ENCODE measurements around the gene NLRC3.
"Not testable (repeated sequence)": the region's sequence is repeated elsewhere in the genome, so short reads cannot be mapped to it uniquely, and the experiment has no call there.

NLRC3 gene, protein sequence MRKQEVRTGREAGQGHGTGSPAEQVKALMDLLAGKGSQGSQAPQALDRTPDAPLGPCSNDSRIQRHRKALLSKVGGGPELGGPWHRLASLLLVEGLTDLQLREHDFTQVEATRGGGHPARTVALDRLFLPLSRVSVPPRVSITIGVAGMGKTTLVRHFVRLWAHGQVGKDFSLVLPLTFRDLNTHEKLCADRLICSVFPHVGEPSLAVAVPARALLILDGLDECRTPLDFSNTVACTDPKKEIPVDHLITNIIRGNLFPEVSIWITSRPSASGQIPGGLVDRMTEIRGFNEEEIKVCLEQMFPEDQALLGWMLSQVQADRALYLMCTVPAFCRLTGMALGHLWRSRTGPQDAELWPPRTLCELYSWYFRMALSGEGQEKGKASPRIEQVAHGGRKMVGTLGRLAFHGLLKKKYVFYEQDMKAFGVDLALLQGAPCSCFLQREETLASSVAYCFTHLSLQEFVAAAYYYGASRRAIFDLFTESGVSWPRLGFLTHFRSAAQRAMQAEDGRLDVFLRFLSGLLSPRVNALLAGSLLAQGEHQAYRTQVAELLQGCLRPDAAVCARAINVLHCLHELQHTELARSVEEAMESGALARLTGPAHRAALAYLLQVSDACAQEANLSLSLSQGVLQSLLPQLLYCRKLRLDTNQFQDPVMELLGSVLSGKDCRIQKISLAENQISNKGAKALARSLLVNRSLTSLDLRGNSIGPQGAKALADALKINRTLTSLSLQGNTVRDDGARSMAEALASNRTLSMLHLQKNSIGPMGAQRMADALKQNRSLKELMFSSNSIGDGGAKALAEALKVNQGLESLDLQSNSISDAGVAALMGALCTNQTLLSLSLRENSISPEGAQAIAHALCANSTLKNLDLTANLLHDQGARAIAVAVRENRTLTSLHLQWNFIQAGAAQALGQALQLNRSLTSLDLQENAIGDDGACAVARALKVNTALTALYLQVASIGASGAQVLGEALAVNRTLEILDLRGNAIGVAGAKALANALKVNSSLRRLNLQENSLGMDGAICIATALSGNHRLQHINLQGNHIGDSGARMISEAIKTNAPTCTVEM

GRCh38 chr16:3577302-3577752 is at the start of gene NLRC3:
NLRC3 (minus strand) TSS chr16:3577403; CDS start chr16:3565036, 12,367 bp downstream.
- DNase-seq, result no peak

DNA sequence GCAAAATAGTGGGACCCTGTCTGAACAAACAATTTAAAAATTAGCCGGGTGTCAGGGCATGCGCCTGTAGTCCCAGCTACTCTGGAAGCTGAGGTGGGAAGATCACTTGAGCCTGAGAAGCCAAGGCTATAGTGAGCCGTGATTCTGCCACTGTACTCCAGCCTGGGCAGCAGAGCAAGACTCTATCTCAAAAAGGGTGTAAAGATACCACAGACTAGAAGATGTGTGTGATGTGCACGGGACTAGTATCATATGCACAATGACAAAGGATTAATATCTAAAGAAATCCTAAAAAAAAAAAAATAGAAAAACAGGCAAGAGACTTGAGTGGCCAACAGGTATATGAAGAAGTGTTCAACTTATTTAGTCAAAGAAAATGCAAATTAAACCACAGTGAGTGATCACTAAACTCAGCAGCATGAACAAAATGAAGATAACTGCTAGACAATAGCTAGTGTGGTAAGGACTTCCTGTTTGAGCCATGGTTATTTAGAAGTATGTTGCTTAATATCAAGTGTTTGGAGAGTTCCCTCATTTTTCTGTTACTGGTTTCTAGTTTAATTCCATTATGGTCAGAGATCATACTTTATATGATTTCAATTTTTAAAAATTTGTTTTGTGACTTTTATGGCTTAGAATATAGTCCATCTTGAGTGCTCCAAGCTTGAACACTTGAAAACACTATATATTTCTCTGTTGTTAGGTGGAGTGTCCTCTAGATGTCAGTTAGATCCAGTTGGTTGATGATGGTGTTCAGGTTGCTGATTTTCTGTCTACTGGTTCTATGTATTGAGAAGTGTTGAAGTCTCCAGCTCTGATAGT is 48.9 kb upstream of the NLRC3 start:
- no peak for DNase-seq

DNA sequence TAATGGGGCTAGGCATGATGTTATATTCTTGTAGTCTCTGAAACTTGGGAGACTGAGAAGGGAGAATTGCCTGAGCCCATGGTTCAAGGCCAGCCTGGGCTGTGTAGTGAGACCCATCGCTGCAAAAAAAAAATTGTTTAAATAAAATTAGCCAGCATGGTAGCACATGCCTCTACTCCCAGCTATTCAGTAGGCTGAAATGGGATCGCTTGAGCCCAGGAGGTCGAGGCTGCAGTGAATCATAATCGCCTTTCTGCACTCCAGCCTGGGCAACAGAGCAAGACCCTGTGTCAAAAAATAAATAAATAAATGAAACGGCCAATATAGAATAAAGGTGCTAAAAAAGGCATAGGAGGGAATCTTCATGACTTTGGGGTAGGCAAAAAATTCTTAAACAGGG is 48.1 kb upstream of the NLRC3 start:
- DNase-seq, result no peak

DNA sequence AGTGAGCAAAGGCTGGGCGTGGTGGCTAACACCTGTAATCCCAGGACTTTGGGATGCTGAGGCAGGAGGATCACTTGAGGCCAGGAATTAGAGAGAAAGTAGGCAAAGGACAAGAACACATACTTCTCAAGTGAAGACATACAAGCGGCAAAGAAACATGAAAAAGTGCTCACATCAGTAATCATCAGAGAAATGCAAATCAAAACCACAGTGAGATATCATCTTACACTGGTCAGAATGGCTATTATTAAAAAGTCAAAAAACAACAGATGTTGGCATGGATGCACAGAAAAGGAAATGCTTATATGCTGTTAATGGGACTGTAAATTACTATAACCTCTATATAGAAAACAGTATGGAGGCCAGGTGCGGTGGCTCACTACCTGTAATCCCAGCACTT is 46.4 kb upstream of the NLRC3 start:
- no peak for DNase-seq

GRCh38 chr16:3618769-3619141 is 41.6 kb upstream of the NLRC3 start:
- no peak for DNase-seq

DNA sequence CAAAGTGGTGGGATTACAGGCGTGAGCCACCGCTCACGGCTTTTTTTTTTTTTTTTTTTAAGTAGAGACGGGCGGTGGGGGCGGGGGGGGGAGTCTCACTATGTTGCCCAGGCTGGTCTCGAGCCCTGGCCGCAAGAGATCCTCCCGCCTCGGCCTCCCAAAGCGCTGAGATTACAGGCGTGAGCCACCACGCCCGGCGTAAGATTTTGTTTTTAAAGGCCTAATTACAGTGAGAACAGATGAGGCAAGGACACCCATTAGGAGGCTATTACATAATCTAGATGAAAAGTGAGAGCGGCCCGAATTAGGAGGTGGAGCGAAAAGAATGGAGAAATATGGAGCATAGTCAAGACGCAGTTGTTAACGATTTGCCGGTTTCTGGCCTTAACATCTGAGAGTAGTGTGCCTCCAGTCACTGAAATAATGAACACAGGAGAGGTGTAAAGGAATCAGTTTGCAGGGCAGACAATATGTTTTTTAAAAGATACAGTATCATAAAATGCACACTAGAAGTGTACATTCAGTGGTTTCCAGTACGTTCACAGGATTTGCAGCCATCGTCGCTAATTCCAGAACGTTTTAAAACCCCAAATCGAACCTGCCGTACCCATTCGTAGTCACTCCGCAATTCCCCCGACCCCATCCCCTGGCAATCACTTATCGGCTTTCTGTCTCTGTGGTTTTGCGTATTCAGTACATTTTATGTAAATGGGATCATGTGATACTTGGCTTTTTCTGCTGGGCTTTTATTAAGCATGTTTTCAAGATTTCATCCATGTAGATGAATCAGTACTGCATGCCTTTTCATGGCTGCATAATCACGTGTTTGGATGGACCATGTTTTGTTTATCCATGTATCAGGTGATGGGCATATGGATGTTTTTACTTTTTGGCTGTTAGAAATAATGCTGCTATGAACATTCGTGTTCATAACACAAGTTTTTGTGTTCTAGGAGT is 35.6 kb upstream of the NLRC3 start:
- no peak for DNase-seq

- DNase-seq, result peak; percentile 90
Measured at GRCh38 chr16:3611146-3611975, 34.2 kb upstream of the NLRC3 start, which contains the start of gene SLX4. SLX4 (minus strand) TSS chr16:3611606; CDS start chr16:3608964, 2,642 bp downstream.

DNA sequence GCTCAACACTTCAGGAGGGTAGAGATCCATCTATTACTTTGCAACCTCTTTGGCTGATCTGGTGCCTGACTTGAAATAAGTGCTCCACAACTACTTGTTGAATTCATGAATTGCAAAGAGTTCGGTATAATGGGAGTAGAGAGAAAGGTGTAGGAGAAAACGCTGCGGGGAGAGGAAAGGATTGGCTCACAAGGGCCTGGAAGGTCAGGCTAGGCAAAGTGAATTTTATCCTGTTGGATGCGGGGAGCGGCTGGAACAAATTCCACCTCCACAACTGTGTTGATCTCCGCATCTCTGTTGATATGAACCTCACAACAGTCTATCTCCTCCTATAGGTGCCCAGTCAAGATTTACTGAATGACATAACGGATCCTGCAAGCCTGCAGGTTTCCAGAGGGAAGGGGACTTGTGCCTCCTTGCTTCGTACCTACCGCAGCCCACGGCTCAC is 33.5 kb upstream of the NLRC3 start:
- DNase-seq, result no peak

- no peak for DNase-seq
Measured at GRCh38 chr16:3609895-3610697, 32.9 kb upstream of the NLRC3 start.

DNA sequence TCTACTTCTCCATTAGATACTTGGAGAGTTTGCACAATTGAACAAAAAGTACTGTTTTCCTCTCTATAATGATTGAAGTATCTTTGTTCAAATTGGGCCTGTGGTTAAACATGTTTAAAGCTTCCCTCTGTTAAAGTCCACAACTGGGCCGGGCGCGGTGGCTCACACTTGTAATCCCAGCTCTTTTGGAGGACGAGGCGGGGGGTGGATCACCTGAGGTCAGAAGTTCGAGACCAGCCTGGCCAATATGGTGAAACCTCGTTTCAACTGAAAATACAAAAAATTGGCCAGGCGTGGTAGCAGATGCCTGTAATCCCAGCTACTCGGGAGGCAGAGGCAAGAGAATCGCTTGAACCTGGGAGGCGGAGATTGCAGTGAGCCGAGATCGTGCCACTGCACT is 31.8 kb upstream of the NLRC3 start:
- DNase-seq, result not testable (repeated sequence)

DNA sequence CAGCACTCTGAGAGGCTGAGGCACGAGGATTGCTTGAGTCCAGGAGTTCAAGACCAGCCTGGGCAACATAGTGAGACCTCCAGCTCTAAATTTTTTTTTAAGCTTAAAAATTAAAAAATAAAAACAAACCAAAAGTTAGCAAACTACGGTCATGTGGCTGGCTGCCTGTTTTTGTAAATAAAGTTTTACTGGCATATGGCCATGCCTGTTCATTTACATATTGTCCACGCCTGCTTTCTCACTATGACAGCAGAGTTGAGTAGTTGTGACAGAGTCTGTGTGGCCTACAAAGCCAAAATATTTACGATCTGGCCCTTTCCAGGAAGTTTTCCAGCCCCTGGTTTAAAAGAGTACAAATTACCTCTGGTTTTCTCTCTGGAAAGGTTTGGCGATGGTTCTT is 30.9 kb upstream of the NLRC3 start:
- no peak for DNase-seq

- DNase-seq, result no peak
Measured at GRCh38 chr16:3607634-3608033, 30.4 kb upstream of the NLRC3 start.

DNA sequence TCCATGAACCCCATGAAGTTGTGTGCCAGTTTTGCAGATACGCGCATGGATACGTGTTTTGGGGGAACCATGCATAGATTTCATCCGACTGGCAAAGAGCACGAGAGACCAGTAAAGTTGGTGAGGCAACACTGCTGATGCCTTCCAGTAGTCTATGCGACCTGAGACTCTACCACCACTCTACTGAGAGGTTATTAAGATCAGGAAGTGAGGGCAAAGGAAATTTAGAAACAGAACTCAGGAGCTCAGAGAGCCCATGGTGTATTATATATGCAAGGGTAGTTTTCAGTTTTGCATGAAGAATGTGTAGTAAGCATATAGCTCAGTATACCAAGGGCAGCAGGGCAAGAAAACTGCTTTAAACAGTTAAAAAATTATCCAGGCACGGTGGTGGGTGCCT is 30.0 kb upstream of the NLRC3 start:
- no peak for DNase-seq

- no peak for DNase-seq
Measured at GRCh38 chr16:3606441-3606840, 29.2 kb upstream of the NLRC3 start.

DNA sequence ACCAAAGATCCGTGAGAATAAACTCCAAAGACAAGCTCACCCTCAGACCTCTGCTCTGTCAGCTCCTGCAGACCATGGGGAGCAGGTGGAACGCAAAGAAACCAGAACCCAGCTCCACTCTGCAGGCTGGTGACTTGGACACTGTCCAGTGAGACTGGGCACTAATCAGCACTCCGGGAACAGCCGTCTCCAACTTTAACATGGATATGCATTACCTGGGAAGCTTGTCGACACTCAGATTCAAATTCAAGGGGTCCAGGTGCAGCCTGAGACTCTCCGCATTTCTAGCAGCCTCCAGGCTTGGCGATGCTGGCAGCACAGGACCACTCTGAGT is 25.1 kb upstream of the NLRC3 start:
- DNase-seq, result no peak

GRCh38 chr16:3601614-3602319 is 24.6 kb upstream of the NLRC3 start:
- no peak for DNase-seq

DNA sequence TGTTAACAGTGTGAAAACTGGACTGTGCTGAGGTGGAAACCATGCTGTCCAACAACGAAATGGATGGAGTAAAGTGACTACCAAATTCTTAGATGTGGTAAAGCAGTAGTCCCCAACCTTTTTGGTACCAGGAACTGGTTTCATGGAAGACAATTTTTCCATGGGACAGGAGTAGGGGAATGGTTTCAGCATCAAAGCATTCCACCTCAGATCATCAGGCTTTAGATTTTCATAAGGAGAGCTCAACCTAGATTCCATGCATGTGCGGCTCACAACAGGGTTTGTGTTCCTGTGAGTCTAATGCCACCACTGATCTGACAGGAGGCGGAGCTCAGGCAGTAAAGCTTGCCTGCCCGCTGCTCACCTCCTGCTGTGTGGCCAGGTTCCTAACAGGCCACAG is 22.7 kb upstream of the NLRC3 start:
- no peak for DNase-seq

- DNase-seq, result no peak
Measured at GRCh38 chr16:3599121-3599520, 21.9 kb upstream of the NLRC3 start.

DNA sequence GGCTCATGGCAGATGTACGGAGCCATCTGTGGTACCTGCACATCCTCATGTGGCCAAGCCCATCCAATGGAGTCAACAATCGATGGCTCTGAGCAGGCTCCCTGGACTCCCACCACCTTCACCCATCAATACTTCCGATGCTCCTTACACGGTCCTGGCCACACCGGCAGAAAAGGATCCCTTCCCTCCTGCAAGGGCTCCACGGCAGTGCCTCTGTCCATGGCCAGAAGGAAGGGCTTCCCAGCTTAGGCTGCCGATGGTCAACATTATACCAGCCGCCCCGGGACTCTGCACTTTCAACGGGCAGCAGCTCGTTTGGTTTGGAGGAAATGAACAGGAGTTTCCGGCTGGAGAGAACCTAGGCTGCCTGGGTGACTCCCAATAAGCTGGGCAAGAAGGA is 21.0 kb upstream of the NLRC3 start:
- no peak for DNase-seq
